ENCODE measurements around the gene FAM107B.
"Not testable (repeated sequence)": the region's sequence is repeated elsewhere in the genome, so short reads cannot be mapped to it uniquely, and the experiment has no call there.

Gene FAM107B

DNA sequence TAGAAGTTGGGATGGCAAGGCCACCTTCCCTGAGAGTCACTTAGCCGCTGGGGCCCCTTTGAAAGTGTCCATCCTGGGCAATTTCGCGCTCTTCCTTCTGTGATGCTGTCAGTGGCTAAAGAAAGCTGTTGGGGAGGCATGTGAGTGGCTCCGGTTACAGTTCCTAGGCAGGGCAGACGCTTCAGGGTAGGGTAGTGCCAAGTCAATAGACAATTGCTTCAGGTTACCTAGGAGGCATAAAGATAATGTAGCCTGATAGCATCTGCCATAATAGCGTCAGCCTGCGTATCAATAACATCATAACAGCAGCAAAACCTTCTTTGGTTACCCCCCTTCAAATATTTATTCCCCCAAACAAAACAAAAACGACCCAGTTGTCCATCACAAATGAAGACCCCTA is at the start of gene FAM107B:
Gene FAM107B, minus strand, starts transcription at position 101 of the 400 bp plus-strand sequence. CDS start 234 bp downstream, outside the sequence.
- no peak for DNase-seq (ENCODE audit: low spot score)

GRCh38 chr10:14823966-14824365 is 49.3 kb upstream of the FAM107B start:
- no peak for DNase-seq (ENCODE audit: low spot score)

GRCh38 chr10:14822879-14823755 is 48.4 kb upstream of the FAM107B start:
- peak; percentile 74 for DNase-seq (ENCODE audit: low spot score)

DNA sequence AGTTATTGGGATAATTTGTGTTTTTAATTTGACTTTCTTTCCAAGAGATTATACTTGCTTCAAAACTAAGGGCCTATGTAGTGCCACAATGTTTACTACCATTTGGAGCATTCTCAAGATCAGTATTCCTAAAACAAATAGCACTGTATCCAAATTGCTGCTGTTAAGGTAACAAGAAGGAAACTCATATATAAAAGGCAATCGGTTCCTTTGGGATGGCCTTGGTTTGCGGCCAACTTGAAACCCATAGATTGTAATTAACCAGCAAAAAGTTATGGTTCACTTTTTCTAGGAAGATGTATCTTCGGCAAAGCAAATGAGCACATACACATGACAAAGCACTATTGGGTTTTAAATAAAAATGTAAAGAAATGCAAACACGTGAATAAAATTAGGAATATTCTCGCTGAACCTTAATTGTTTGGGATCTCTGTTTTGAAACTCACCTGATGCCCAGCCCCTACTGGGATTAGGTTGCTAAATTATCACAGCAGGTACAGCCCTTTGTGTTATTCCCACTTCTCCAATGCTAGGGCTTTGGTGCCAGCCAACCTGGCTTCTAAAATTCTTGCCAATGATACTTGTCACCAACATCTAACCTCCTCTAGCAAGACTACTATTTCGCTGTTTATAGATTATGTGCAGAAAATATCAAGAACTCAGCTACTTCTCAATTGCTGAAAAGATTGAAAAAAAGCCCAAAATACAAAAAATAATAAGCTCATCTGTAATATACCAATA is 47.1 kb upstream of the FAM107B start:
- DNase-seq (ENCODE audit: low spot score) = no peak

GRCh38 chr10:14820775-14821154 is 46.1 kb upstream of the FAM107B start:
- no peak for DNase-seq (ENCODE audit: low spot score)

- DNase-seq (ENCODE audit: low spot score) = peak; percentile 84
These were observed 45.5 kb upstream of the FAM107B start for GRCh38 chr10:14820010-14820774.

DNA sequence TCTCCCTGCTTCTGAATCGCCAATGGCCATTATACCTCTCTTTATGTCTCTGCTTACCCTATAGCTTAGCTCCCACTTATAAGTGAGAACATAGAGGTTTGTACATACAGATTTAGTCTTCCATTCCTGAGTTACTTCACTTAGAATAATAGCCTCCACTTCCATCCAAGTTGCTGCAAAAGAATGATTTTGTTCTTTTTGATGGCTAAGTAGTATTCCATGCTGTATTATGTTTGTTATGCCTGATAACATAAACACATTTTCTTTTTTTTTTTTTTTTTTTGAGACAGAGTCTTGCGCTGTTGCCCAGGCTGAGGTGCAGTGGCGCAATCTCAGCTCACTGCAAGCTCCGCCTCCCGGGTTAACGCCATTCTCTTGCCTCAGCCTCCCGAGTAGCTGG is 42.0 kb upstream of the FAM107B start:
- DNase-seq (ENCODE audit: low spot score) = not testable (repeated sequence)

GRCh38 chr10:14815681-14816080 is 41.0 kb upstream of the FAM107B start:
- DNase-seq (ENCODE audit: low spot score) = no peak

- DNase-seq (ENCODE audit: low spot score) = peak; percentile 34
These were observed 37.6 kb upstream of the FAM107B start for GRCh38 chr10:14812271-14812670.

DNA sequence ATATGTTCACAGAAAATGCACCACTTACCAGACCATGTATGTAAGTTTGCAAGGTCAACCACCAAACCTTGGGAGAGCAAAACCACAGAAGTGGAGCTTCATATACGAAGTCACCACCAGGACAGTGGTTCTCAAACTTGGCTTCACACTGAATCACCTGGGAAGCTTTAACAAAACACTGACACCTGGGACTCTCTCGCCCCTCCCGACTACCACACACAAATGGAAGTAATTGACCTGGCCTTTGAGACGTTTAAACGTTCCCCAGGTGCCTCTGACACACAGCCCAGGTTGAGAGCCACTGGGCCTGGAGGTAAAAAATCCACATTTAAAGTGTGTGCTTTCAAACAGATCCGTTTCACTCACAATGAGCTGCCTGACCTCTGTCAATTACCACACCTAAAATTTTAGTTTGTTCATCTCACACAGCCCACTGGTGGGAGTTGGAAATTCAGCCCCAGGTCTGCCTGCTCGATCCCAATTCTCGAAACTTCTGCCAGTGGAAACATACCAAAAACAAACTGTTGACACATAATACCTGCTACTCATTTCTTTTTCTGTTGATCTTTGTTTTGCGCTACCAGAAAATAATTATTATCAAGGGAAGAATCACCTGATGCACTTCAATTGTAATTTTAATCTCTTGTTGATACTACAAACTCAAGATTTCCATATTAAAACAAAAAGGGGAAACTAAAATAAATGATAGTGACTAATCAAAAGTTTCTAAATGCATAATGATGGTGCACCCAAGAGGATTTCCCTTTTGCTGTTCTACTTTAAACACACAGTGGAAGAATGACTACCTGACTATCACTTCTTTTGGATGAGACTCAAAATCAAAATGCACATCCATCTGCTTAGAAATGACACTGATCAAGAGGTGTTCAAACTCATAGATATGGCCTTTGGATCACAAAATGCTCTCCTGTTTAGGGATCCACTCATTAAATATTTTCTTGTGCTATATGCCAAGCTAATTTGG is 36.6 kb upstream of the FAM107B start:
- DNase-seq (ENCODE audit: low spot score) = no peak

DNA sequence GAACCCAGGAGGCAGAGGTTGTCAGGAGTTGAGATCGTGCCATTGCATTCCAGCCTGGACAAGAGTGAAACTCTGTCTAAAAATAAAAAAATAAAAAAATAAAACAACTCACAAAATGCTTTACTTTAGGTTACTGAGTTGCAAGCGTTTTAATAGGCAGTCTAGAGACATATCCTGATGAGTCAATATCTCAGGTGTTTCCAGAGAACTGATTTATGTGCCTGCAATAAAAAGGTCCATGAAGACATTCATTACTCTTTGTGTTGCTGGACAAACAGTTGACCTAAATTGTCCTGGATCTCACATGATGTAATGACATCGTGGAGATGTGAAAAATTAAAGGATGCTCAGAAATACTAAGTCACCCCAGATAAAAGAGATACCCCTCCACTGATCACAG is 31.6 kb upstream of the FAM107B start:
- no peak for DNase-seq (ENCODE audit: low spot score)

DNA sequence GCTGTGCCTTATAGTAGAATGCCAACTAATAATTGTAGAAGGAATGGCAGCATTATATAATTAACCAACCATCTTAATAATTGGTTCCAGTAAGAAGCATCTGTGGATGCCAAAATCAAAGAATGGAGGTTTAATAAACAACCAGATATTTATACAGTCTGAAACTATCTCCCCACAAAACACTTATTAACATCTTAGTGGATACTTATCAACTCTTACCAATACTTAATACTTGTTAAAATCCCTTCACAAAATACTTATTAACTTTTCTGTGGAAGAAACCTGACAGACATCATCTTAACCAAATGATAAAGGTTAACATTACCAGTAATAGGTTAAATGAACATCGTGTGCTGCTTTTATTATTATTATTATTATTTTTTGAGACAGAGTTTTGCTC is 29.1 kb upstream of the FAM107B start:
- DNase-seq (ENCODE audit: low spot score) = no peak

DNA sequence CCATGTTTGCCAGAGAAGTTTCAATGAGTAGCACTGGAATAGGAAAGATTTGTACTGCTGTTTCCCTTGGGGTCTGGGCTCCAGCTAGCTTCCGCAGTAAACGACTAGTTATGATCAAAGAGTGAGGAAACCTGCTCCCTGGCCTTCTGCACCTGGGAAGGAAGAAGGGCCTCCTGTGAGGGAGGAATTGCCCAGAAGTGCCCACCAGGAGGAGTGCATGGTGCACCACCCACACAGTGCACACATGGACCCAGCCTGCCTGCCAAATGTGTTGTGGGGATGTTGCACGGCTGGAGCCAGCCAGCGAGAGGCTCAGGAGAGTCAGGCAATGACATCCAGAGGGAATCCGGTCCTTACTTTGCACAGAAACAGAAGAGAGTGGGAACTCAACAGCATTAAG is 27.0 kb upstream of the FAM107B start:
- DNase-seq (ENCODE audit: low spot score) = no peak

- no peak for DNase-seq (ENCODE audit: low spot score)
These were observed 25.7 kb upstream of the FAM107B start for GRCh38 chr10:14800397-14800796.

- no peak for DNase-seq (ENCODE audit: low spot score)
These were observed 23.9 kb upstream of the FAM107B start for GRCh38 chr10:14798636-14799035.

- DNase-seq (ENCODE audit: low spot score) = no peak
These were observed 13.2 kb upstream of the FAM107B start for GRCh38 chr10:14787938-14788337.

DNA sequence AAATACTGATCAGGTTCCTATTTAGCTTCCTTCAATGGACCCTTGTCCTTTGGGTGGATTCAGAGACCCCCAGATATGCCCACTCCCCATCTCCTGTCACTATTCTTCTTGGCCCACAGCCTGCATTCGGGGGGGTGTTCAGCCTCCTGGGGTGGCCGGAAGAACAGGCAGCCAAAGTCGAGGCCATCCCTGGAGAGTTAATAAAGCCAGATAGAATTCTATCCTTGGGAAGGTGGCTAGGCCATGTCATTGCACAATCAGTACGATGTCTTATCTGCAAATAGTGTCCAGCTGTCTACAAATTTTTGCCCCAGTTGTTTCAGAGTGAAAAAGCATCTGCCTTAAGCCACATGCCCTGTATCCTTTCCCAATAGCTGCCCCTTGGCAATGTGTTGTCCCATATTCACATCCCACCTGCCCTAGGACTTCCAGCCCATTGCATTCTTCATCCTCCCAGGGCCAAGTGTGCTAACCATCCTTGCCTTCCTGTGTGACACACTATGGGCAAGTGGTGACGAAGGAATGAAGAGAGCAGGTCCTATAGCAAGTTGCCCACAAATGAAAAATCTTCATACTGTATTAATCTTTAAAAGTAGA is 9.9 kb upstream of the FAM107B start:
- no peak for DNase-seq (ENCODE audit: low spot score)

DNA sequence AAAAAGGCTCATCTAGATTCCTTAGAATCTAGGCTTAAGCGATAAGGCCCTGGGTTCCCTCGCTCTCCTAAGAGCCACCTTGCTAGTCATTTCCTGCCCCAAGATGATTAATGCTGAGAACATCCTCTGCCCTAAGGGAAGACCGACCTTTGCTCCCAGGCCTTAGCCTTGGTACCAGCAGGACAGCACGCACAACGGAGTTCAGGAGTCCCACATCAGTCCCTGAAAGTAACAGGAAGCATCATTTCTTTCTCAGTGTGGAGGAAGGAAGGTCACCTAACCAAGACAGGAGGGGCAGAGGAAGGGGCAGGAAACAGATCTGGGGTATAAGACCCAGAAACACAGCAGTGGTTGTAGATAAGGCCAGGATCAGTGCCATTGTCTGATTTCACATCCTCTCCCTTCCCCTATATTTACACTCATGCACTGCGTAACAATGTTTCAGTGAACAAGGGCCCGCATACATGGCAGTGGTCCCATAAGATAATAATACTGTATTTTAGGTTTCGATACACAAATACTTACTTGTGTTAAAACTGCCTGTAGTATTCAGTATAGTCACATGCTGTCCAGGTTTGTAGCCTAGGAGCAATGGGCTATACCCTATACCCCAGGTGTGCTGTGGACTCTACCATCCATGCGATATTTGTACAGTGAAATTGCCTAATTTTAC is 8.1 kb upstream of the FAM107B start:
- DNase-seq (ENCODE audit: low spot score) = peak; percentile 95

DNA sequence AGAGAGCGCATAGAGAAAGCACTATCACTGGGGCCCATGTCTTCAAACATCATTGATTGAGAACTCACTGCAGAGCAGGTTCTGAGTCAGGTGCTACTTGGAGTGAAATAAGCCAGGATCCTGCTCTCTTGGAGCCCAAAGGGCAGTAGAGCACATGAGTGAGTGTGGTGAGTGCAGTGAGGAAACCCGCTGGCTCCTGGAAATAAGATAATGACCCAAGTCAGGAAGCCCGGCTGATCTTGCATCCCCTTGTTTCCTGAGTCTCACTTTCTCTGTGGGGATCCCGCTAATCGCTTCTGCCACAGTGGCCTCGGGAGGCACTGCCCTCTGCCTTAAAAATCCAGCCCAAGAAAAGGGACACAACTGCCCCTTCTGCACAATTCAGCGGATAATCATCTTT is 7.1 kb upstream of the FAM107B start:
- no peak for DNase-seq (ENCODE audit: low spot score)

- DNase-seq (ENCODE audit: low spot score) = no peak
These were observed 4.4 kb upstream of the FAM107B start for GRCh38 chr10:14779001-14779651.
